H9 (cell line): ENCODE measurements around the gene CNOT6. TPM values are rescaled to one million over a fixed set of nuclear protein-coding genes. Genes with fewer than 3 reads are reported as not detected.

Experiments used
- DNase-seq: peaks from one replicate; pipeline ENCODE4 v3.0.0-alpha.2; 2017
- H2AFZ ChIP-seq: one replicate; pipeline ENCODE4 v1.6.1; 2013; ENCODE audit warnings: mild to moderate bottlenecking, low read length, control low read depth, moderate library complexity
- H2AK5ac ChIP-seq: 2 replicates; pipeline ENCODE4 v1.6.1; 2013; ENCODE audit warnings: low read length, control low read depth, mixed read lengths; ENCODE audit not compliant: insufficient read length
- H2BK120ac ChIP-seq: one replicate; pipeline ENCODE4 v1.6.1; 2013; ENCODE audit warnings: low read depth, mild to moderate bottlenecking, low read length, control low read depth, inconsistent platforms; ENCODE audit not compliant: poor library complexity, severe bottlenecking
- H2BK12ac ChIP-seq: 2 replicates; pipeline ENCODE4 v1.6.1; 2013; ENCODE audit warnings: low read length, control low read depth, mixed read lengths, low read depth; ENCODE audit not compliant: insufficient read length
- H2BK15ac ChIP-seq: 2 replicates; pipeline ENCODE4 v1.6.1; 2013; ENCODE audit warnings: low read depth, low read length, control low read depth
- H2BK20ac ChIP-seq: one replicate; pipeline ENCODE4 v1.6.1; 2013; ENCODE audit warnings: low read depth, mild to moderate bottlenecking, low read length, control low read depth, inconsistent platforms; ENCODE audit not compliant: poor library complexity, severe bottlenecking
- H2BK5ac ChIP-seq: 2 replicates; pipeline ENCODE4 v1.6.1; 2013; ENCODE audit warnings: low read length, control low read depth, mixed read lengths; ENCODE audit not compliant: insufficient read length
- H3K14ac ChIP-seq: 2 replicates; pipeline ENCODE4 v1.6.1; 2013; ENCODE audit warnings: low read length, control low read depth; ENCODE audit not compliant: insufficient read depth
- H3K18ac ChIP-seq: 2 replicates; pipeline ENCODE4 v1.6.1; 2013; ENCODE audit warnings: low read depth, mild to moderate bottlenecking, mixed read lengths, low read length, control low read depth; ENCODE audit not compliant: insufficient read length
- H3K23ac ChIP-seq: 2 replicates; pipeline ENCODE4 v1.6.1; 2013; ENCODE audit warnings: low read length, control low read depth, mixed read lengths, low read depth; ENCODE audit not compliant: insufficient read length
- H3K23me2 ChIP-seq: 2 replicates; pipeline ENCODE4 v1.6.1; 2013; ENCODE audit warnings: low read depth, mild to moderate bottlenecking, mixed read lengths, low read length, control low read depth; ENCODE audit not compliant: insufficient read length, poor library complexity, severe bottlenecking
- H3K27ac ChIP-seq: 2 replicates; pipeline ENCODE4 v1.5.1; 2013; ENCODE audit warnings: low read length, control low read depth, mixed read lengths, low read depth; ENCODE audit not compliant: insufficient read length
- H3K27me3 ChIP-seq: 2 replicates; pipeline ENCODE4 v1.6.1; 2013; ENCODE audit warnings: low read length, control low read depth, inconsistent platforms; ENCODE audit not compliant: insufficient read depth
- H3K4ac ChIP-seq: 2 replicates; pipeline ENCODE4 v1.6.1; 2013; ENCODE audit warnings: low read depth, mild to moderate bottlenecking, control low read depth, inconsistent platforms, low read length, moderate library complexity
- H3K4me1 ChIP-seq: 2 replicates; pipeline ENCODE4 v1.6.1; 2013; ENCODE audit warnings: low read length, control low read depth, inconsistent platforms; ENCODE audit not compliant: insufficient read depth
- H3K4me2 ChIP-seq: 2 replicates; pipeline ENCODE4 v1.6.1; 2013; ENCODE audit warnings: low read length, control low read depth, mixed read lengths; ENCODE audit not compliant: insufficient read length, insufficient read depth
- H3K56ac ChIP-seq: 2 replicates; pipeline ENCODE4 v1.6.1; 2013; ENCODE audit warnings: low read depth, mild to moderate bottlenecking, mixed read lengths, low read length, control low read depth; ENCODE audit not compliant: insufficient read length
- H3K79me1 ChIP-seq: 2 replicates; pipeline ENCODE4 v1.6.1; 2013; ENCODE audit warnings: low read depth, mild to moderate bottlenecking, moderate library complexity, low read length, control low read depth, inconsistent platforms; ENCODE audit not compliant: insufficient read depth, poor library complexity, severe bottlenecking
- H3K79me2 ChIP-seq: 2 replicates; pipeline ENCODE4 v1.6.1; 2013; ENCODE audit warnings: low read length, control low read depth, inconsistent platforms; ENCODE audit not compliant: insufficient read depth
- H3K9ac ChIP-seq: 2 replicates; pipeline ENCODE4 v1.6.1; 2013; ENCODE audit warnings: low read length, control low read depth, mixed read lengths; ENCODE audit not compliant: insufficient read length; ENCODE audit errors: extremely low read depth
- H3K9me3 ChIP-seq: one replicate; pipeline ENCODE4 v1.6.1; 2013; ENCODE audit warnings: low read depth, low read length, inconsistent platforms; ENCODE audit not compliant: control insufficient read depth
- H3T11ph ChIP-seq: one replicate; pipeline ENCODE4 v1.6.1; 2013; ENCODE audit warnings: mild to moderate bottlenecking, low read length, control low read depth, inconsistent platforms
- H4K20me1 ChIP-seq: one replicate; pipeline ENCODE4 v1.6.1; 2013; ENCODE audit not compliant: control insufficient read depth, insufficient read length, insufficient read depth
- H4K5ac ChIP-seq: 2 replicates; pipeline ENCODE4 v1.6.1; 2013; ENCODE audit warnings: low read depth, mild to moderate bottlenecking, mixed read lengths, low read length, control low read depth; ENCODE audit not compliant: insufficient read length
- H4K8ac ChIP-seq: replicated peaks from 2 replicates; pipeline ENCODE4 v1.6.1; 2013; ENCODE audit warnings: low read length, control low read depth, mixed read lengths, low read depth; ENCODE audit not compliant: insufficient read length
- H4K91ac ChIP-seq: 2 replicates; pipeline ENCODE4 v1.6.1; 2013; ENCODE audit warnings: low read depth, mild to moderate bottlenecking, moderate library complexity, mixed read lengths, low read length, control low read depth; ENCODE audit not compliant: insufficient read length
- H3K27ac Mint-ChIP-seq, 3 experiments: 2 replicates in 2 of 3; 3 replicates in 1 of 3; pipeline ENCODE4 v1.8.0; 2020 to 2021; ENCODE audit warnings: mixed read lengths in 3 of 3, mild to moderate bottlenecking in 1 of 3, moderate library complexity in 1 of 3
- H3K27me3 Mint-ChIP-seq: 2 replicates; pipeline ENCODE4 v1.8.0; 2021; ENCODE audit warnings: low read depth, mild to moderate bottlenecking, moderate library complexity, mixed read lengths
- H3K36me3 Mint-ChIP-seq, 3 experiments: 2 replicates in 2 of 3; 3 replicates in 1 of 3; pipeline ENCODE4 v1.8.0; 2020 to 2021; ENCODE audit warnings: low read depth in 3 of 3, mixed read lengths in 3 of 3; ENCODE audit not compliant: insufficient read depth in 1 of 3
- H3K4me1 Mint-ChIP-seq, 2 experiments: 2 replicates each; pipeline ENCODE4 v1.8.0; 2020; ENCODE audit warnings: mixed read lengths in 2 of 2
- H3K4me3 Mint-ChIP-seq, 2 experiments: 2 replicates in 1 of 2; 3 replicates in 1 of 2; pipeline ENCODE4 v1.8.0; 2020 to 2021; ENCODE audit warnings: mild to moderate bottlenecking in 2 of 2, mixed read lengths in 2 of 2, moderate library complexity in 1 of 2
- H3K9me3 Mint-ChIP-seq, 2 experiments: 2 replicates in 1 of 2; 3 replicates in 1 of 2; pipeline ENCODE4 v1.8.0; 2020; ENCODE audit warnings: mild to moderate bottlenecking in 2 of 2, mixed read lengths in 2 of 2, moderate library complexity in 1 of 2
- WGBS: extraction: QIAGEN DNeasy Blood & Tissue Kit; methylation state at CpG from one replicate; pipeline ENCODE4 v1.1.7; 2013; ENCODE audit warnings: missing lambda C conversion rate, low lambda C conversion rate, mixed read lengths; ENCODE audit not compliant: insufficient read length; ENCODE audit errors: extremely low coverage; 5-methylcytosine and 5-hydroxymethylcytosine counted together
- total RNA-seq: library from RNA; stranded (reverse); gene quantifications from 2 replicates; pipeline ENCODE4 v1.2.1, GENCODE V29; 2021
- TF ChIP-seq, protein P1 (sequence below): fragments of 200-600 bp; sonication (generic); conservative IDR thresholded peaks from 3 replicates; pipeline ENCODE4 v1.8.0; 2021; ENCODE audit warnings: antibody characterized with exemption, mild to moderate bottlenecking

The CNOT6 gene
- total RNA-seq, 1 experiment from 2014 or later, result 45.0 TPM

DNA sequence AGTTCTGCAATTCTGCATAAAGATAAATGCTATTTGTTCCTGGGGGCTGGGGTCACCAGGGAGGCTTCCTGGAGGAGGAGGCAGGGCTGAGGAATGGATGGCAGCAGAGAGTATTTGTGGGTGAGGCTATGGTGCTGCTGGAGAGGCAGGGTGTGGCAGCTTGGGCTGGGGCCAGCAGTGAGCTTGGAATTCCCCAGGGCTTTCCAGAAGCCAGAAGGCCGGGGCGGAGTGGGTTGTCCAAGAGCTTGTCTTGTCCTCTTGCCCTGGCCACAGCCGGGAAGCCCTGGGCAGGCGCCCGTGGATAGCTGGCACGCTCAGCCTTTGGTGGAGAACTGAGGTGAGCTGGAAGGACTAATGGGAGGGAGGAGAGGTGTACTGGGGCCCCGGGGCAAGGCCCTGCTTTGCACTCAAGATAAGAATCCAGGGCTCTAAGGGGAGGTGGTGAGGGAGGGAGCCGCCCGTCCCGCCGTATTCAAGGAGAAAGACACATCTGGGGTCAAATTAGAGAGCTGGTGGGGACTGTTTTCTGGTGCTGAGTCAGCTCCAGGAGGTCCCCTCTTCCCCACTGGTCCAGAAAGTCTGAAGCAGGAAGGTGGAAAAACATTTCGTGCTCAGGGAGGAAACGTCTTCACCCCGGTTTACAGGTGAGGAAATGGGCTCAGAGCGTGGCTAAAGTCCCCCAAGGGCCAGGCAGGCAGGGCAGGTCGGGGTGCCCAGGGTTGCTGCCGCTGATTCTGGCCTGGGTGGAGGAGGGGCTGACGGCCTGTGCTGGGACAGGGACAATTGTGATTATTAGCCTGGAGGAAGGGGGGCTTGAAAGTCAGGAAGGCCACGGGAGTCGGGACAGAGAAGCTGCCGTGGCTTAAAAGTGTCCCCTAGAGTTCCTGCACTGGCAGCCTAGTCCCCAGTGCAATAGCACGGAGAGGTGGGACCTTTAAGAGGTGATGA, 26.9 kb upstream of the CNOT6 start:
- Histone ChIP-seq H2AFZ (no peak overlapping the region), H3K23me2 (no peaks in the 10 kb centered on the region), H4K20me1 (no peaks in the 10 kb centered on the region), H2BK120ac (no peak overlapping the region), H3K79me1 (no peaks in the 10 kb centered on the region), H4K8ac (no peak overlapping the region), H3K27me3 (no peaks in the 10 kb centered on the region), H3T11ph (no peak overlapping the region), H3K18ac (no peak overlapping the region), H2BK20ac (no peak overlapping the region), H3K4me1 (no peaks in the 10 kb centered on the region), H2BK5ac (no peak overlapping the region), H2AK5ac (no peak overlapping the region), H2BK12ac (no peak overlapping the region), H3K4me2 (no peak overlapping the region), H3K9ac (no peak overlapping the region), H3K56ac (no peak overlapping the region), H3K23ac (no peak overlapping the region), H3K27ac (no peak overlapping the region), H4K5ac (no peak overlapping the region), H3K9me3 (no peaks in the 10 kb centered on the region), H3K79me2 (no peaks in the 10 kb centered on the region), H2BK15ac (no peak overlapping the region), H4K91ac (no peak overlapping the region), H3K14ac (no peak overlapping the region), H3K4ac (no peak overlapping the region)
- Mint-ChIP-seq H3K27ac (no peak overlapping the region; a peak in 1 of 7 replicates), H3K36me3 (peaks cover 2 to 5% (median 2%) of the 10 kb centered on the region in 3 experiments; a peak in 5 of 7 replicates), H3K9me3 (peaks cover 4 to 6% of the 10 kb centered on the region in 2 experiments; a peak in 3 of 5 replicates), H3K4me1 (peaks cover 2% of the 10 kb centered on the region in 2 experiments; a peak in 2 of 4 replicates), H3K27me3 (peaks cover 11% of the 10 kb centered on the region), H3K4me3 (no peak overlapping the region)
- DNase-seq, result no peak
- no CpG with 5 or more reads among the region's 22 CpGs for WGBS
- TF ChIP-seq, protein P1, sequence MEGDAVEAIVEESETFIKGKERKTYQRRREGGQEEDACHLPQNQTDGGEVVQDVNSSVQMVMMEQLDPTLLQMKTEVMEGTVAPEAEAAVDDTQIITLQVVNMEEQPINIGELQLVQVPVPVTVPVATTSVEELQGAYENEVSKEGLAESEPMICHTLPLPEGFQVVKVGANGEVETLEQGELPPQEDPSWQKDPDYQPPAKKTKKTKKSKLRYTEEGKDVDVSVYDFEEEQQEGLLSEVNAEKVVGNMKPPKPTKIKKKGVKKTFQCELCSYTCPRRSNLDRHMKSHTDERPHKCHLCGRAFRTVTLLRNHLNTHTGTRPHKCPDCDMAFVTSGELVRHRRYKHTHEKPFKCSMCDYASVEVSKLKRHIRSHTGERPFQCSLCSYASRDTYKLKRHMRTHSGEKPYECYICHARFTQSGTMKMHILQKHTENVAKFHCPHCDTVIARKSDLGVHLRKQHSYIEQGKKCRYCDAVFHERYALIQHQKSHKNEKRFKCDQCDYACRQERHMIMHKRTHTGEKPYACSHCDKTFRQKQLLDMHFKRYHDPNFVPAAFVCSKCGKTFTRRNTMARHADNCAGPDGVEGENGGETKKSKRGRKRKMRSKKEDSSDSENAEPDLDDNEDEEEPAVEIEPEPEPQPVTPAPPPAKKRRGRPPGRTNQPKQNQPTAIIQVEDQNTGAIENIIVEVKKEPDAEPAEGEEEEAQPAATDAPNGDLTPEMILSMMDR, result no peak
